Right forelimb (tissue), 1 donor: ENCODE data around the gene DOK1.
"Not testable (repeated sequence)": the region's sequence is repeated elsewhere in the genome, so short reads cannot be mapped to it uniquely, and the experiment has no call there.

ENCODE experiments used
- DNase-seq: peaks from one replicate; pipeline ENCODE4 v3.0.0-alpha.2; 2018

Gene DOK1

GRCh38 chr2:74548900-74549826, 5.4 kb upstream of the DOK1 start:
- peak; percentile 77 for DNase-seq

DNA sequence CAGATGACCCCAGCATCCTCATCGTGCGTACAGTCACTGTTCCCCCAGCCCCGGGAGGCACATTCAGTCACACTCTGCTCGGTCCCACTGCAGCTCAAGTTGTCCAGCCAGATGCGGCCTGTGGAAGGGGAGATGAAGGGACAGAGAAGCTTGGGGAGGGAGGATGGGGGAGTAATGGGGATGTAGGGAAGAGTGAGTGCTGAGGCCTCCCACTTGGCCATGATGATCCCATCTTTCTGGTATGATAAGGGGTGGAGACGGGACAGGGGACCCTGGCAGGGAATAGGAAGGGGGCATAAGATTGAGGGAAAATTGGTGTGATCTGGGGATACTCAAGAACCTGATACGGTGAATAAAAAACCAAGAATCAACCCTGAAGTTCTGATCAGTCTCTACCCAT, 4.3 kb upstream of the DOK1 start:
- no peak for DNase-seq

GRCh38 chr2:74551530-74551929, 3.0 kb upstream of the DOK1 start:
- no peak for DNase-seq

- DNase-seq, result no peak
These were observed 2.3 kb upstream of the DOK1 start for GRCh38 chr2:74551942-74552913.

- peak; percentile 61 for DNase-seq
These were observed 1.4 kb upstream of the DOK1 start for GRCh38 chr2:74552914-74553811.

DNA sequence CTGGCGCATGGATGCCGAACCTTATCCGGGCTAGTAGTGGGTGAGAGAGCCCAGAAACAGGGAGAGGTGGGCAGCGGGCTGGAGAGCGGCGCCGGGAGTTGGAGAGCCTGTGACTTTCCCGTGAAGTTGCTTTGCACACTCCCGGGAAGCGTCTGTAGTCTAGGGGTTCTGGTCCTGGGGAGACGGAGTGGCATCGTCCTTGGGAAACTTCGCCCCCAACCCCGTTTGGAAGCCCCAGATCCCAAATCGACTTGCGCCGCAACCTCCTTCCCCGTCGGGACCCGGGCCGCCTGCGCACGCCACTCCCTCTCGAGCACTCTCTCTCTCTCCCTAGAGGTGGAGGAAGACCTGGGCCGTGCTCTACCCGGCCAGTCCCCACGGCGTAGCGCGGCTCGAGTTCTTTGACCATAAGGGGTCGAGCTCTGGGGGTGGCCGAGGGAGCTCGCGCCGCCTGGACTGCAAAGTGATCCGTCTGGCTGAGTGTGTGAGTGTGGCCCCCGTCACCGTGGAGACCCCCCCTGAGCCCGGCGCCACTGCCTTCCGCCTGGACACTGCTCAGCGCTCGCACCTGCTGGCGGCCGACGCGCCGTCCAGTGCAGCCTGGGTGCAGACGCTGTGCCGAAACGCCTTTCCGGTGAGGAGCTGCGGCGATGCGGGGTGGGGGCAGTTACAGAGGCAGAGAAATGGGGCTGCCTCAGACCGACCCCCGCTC, 456 bp downstream of the DOK1 start:
- peak; percentile 65 for DNase-seq

- DNase-seq, result no peak
These were observed 1.1 kb downstream of the DOK1 start for GRCh38 chr2:74555610-74556103.

DNA sequence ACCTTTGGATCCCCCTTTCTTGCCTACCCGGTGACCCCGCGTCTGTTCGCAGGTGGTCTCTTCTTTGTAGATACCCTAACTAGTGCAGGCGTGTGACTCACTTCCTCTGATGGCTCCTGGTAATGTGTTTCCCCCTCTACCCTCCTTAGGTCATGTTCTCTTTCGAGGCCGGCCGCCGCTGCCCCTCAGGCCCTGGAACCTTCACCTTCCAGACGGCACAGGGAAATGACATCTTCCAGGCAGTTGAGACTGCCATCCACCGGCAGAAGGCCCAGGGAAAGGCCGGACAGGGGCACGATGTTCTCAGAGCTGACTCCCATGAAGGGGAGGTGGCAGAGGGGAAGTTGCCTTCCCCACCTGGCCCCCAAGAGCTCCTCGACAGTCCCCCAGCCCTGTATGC, 1.6 kb downstream of the DOK1 start:
- DNase-seq, result no peak

DNA sequence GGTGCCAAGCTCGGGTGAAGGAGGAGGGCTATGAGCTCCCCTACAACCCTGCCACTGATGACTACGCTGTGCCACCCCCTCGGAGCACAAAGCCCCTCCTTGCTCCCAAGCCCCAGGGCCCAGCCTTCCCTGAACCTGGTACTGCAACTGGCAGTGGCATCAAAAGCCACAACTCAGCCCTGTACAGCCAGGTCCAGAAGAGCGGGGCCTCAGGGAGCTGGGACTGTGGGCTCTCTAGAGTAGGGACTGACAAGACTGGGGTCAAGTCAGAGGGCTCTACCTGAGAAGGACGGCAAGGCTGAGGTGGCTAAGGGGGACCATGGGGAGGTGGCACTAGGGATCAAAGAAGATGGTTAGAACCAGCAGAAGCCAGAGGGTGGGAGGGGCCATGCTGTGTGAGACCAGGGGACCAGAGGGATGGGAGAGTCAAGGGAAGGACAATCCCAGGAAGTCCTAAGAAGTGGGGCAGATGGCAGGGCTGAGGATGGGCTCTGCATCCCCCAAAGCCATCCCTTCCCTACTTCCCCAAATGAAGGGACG, 2.4 kb downstream of the DOK1 start:
- no peak for DNase-seq

DNA sequence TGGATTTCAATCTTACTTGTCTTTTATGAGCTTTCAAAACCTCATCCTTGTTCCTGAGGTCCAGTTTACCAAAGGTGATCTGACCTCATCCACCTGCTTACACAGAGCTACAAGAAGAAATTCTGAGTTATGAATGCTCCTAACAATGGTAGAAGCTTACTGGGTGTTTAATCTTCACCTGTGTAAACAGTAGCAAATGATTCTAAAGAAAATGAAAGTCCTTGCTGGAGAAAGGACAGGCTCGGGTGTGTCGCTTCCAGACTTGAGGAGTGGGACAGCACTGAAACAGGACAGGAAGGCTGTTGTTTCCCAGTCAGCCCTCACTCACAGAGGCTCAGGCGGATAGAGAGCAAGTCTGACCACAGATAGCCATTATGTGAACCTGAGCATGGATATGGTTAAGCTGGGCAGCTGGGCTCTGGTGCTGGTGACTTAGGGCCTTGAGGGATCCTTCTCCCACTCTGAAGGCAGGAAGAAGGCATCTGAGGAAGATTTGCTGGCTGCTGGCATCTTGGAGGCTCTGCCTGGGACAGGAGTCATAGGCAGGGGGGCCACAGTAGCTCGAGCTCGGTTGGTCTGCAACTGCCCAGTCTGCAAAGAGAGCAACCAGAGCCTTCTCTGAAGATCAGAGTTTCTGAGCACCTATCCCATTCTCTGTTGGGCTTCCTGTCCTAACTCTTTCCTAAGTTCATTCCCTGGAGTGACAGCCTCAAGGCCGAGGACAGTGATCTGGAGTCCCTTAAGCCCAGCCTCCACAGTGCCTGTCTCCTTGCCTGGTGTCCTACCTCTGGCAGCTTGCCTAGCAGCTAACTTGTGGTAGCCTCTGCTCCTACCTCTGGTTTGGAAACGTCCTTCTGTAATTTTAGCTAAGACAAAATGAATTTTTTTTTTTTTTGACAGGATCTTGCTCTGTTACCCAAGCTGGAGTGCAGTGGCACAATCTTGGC, 4.0 kb downstream of the DOK1 start:
- no peak for DNase-seq

DNA sequence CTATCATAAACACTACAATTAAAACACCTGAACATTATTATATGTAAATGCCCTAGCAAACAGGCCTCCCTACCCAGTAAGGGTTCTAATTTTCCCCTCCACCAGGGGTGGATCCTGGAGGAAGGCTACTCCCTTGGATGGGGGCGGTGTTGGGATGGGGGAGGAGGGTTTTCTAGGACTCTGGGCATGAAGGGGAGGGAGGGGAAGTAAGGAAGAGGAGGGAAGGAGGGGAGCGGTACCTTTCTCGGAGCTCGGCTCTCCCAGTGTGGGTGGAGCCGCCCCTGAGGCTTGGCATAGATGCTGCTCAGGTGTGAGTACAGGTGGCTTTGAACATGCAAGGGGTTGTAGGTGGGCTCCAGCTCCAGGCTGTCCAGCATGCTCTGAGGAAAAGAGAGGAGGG, 5.4 kb downstream of the DOK1 start:
- DNase-seq, result no peak

GRCh38 chr2:74560591-74560990, 6.1 kb downstream of the DOK1 start:
- DNase-seq, result no peak

- DNase-seq, result not testable (repeated sequence)
These were observed 6.5 kb downstream of the DOK1 start for GRCh38 chr2:74561022-74561421.

GRCh38 chr2:74562126-74562775, 7.7 kb downstream of the DOK1 start:
- no peak for DNase-seq

DNA sequence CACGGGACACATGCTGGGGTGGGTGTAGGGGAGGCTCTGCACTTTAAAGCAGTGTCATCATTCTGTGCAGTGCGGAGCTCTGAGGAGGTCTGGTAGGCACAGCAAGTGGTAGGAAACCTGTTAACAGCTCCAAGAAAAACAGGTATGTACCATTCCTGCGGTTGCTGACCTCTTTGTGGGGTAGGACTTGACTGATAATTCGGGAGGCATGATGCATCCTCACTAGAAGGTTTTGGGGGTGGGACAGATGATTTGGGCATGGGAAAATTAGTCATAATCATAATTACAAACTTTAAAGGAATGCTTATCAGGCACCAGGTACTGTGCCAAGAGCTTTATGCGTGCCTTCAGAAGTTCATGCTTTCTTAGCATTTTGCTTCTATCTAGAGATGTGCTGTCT, 9.7 kb downstream of the DOK1 start:
- DNase-seq, result no peak

GRCh38 chr2:74566076-74566753, 11.7 kb downstream of the DOK1 start:
- DNase-seq, result no peak

DNA sequence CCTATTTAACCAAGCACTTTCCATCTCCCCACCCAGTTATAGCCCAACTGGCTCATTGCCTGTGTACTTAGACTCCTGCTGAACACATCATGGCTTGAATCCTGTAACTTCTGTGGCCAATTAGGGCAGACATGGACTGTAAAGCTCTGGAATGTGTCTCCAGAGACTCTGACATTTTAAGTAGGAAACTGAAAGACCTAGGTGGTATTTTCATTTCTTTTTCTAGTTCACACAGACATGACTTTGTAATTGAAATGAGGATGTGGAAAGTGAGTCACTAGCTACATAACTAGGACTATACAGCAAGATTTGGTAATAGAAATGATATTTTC, 12.2 kb downstream of the DOK1 start:
- no peak for DNase-seq

- no peak for DNase-seq
These were observed 13.4 kb downstream of the DOK1 start for GRCh38 chr2:74567881-74568280.

DNA sequence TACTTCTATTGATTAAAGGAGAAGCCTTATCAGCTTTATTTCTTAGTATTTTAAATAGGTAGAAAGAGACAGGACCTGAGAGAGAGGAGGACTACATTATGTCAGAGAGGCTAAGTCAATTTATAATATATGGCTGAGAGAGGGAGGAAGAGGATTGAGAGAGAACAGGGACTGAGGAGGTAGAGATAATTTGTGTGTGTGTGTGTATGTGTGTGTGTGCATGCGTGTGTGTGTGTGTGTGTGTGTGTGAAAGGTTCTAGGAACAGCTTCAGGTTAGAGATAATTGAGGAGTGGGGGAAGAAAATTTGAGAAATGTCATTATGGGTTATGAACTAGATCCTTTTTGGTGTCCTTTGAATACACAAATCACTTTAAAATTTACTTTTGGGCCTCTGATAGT, 15.2 kb downstream of the DOK1 start:
- no peak for DNase-seq
